Skeletal muscle tissue (tissue), 4 donors: ENCODE measurements around the gene GPR142. TPM values are rescaled to one million over a fixed set of nuclear protein-coding genes. Genes with fewer than 3 reads are reported as not detected.

Source experiments
- H3K27ac ChIP-seq: one replicate; pipeline ENCODE4 v1.7.0; 2013; ENCODE audit warnings: mild to moderate bottlenecking, low read depth, low read length, inconsistent platforms
- H3K27me3 ChIP-seq, 3 donors: one replicate each; pipeline ENCODE4 v1.7.0; 2013; ENCODE audit warnings: low read length in 3 of 3; ENCODE audit not compliant: control insufficient read depth in 3 of 3, insufficient read depth in 3 of 3
- H3K36me3 ChIP-seq, 3 donors: one replicate each; pipeline ENCODE4 v1.7.0; 2013; ENCODE audit warnings: low read length in 3 of 3; ENCODE audit not compliant: control insufficient read depth in 3 of 3, insufficient read depth in 3 of 3
- H3K4me1 ChIP-seq, 3 donors: one replicate each; pipeline ENCODE4 v1.7.0; 2013; ENCODE audit warnings: low read length in 3 of 3, mild to moderate bottlenecking in 3 of 3; ENCODE audit not compliant: control insufficient read depth in 3 of 3, insufficient read depth in 3 of 3
- H3K4me3 ChIP-seq, 3 donors: one replicate each; pipeline ENCODE4 v1.7.0; 2013; ENCODE audit warnings: low read length in 3 of 3
- H3K9ac ChIP-seq, 3 donors: one replicate each; pipeline ENCODE4 v1.7.0; 2013; ENCODE audit warnings: low read length in 3 of 3, mild to moderate bottlenecking in 3 of 3, moderate library complexity in 2 of 3, low read depth in 1 of 3
- H3K9me3 ChIP-seq, 3 donors: one replicate each; pipeline ENCODE4 v1.7.0; 2013; ENCODE audit warnings: low read length in 3 of 3; ENCODE audit not compliant: control insufficient read depth in 3 of 3
- total RNA-seq: library from RNA; depleted of rRNA; stranded (reverse); fragments of >200 nt; gene quantifications from one replicate; pipeline ENCODE4 v1.2.3, GENCODE V29; 2014
- donor health status: Osteomylitis.

Gene GPR142
- total RNA-seq, 1 donor from 2014 or later, result not detected

DNA sequence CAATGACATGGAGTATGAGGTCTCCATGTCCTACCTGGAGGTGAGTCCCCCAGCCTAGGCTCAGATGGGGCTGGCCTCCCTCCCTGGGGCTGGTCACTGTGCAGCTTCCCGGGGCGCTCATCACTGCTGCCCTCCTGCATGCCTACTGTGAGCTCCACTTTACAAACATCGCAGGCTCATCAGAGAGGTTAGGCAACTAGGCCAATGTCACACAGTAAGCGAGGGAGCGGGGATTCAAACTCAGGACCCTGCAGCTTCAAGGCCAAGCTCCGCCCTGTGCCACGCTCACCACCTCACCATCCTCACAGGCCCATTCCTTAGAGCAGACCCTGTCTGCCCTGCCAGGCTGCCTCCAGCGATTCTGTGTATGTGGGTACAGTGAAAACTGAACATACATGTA lies 24.2 kb upstream of the GPR142 start:
- no peaks in the 10 kb centered on the region for H3K36me3 ChIP-seq
- peaks cover 13 to 70% (median 35%) of the 10 kb centered on the region in 3 donors for H3K27me3 ChIP-seq

DNA sequence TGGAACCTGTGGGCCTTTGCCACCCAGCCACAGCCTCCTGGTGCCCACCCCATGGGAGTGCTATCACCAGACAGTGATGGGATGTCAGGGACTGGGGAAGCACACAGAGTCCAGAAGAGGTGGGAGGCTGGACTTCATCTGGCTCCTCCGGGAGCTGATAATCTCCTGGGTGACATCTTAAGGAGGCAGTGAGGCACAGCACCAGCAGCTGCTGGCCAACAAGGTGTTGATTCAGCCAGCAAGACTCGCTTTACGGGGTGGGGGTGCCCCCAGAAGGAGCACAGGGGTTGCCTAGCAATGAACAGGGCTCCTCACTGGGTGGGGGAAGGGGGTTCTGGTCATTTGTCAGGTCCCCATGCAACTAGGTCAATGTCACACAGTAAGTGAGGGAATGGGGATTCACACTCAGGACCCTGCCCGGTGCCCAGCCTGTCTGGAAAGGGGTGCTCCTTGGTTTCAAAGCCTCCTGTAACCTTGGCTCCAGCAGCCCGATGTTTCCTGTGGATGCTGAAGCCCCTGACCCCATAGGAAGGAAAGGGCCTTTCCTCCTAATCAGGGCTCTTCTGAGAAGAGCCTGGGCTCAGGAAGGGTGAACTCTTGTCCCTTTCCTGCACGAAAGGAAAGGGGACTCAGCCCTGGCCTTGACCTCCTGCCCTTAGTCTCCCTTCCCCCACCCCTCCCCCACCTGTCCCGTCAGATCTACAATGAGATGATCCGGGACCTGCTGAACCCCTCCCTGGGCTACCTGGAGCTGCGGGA lies 23.6 kb upstream of the GPR142 start:
- H3K9ac ChIP-seq, result no peak overlapping the region
- no peaks in the 10 kb centered on the region for H3K36me3 ChIP-seq
- no peak overlapping the region for H3K4me3 ChIP-seq
- no peak overlapping the region for H3K27ac ChIP-seq
- H3K9me3 ChIP-seq, result no peaks in the 10 kb centered on the region
- no peaks in the 10 kb centered on the region for H3K4me1 ChIP-seq
- H3K27me3 ChIP-seq, result peaks cover 18 to 71% (median 32%) of the 10 kb centered on the region in 3 donors

More for the DNA sequence above, 24.2 kb upstream of the GPR142 start:
- Histone ChIP-seq H3K9me3 (no peaks in the 10 kb centered on the region), H3K4me1 (no peaks in the 10 kb centered on the region), H3K27ac (no peak overlapping the region), H3K4me3 (no peak overlapping the region), H3K9ac (no peak overlapping the region)

DNA sequence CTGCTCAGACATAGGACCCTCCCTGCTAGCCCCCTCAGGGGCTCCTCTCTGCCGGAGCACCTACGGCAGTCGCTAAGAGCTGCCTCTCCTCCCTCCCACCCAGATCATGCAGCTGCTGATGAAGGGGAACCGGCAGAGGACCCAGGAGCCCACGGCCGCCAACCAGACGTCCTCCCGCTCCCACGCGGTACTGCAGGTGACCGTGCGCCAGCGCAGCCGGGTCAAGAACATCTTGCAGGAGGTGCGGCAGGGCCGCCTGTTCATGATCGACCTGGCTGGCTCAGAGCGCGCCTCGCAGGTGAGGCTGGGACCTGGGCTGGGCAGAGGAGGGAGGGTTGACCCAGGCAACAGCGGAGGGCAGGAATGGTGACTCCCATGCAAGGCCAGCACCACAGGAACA lies 22.6 kb upstream of the GPR142 start:
- H3K36me3 ChIP-seq, result no peaks in the 10 kb centered on the region
- H3K27me3 ChIP-seq, result peaks cover 24 to 69% (median 30%) of the 10 kb centered on the region in 3 donors
- H3K9me3 ChIP-seq, result no peaks in the 10 kb centered on the region
- no peak overlapping the region for H3K9ac ChIP-seq
- H3K4me1 ChIP-seq, result no peaks in the 10 kb centered on the region
- no peak overlapping the region for H3K4me3 ChIP-seq
- H3K27ac ChIP-seq, result no peak overlapping the region

DNA sequence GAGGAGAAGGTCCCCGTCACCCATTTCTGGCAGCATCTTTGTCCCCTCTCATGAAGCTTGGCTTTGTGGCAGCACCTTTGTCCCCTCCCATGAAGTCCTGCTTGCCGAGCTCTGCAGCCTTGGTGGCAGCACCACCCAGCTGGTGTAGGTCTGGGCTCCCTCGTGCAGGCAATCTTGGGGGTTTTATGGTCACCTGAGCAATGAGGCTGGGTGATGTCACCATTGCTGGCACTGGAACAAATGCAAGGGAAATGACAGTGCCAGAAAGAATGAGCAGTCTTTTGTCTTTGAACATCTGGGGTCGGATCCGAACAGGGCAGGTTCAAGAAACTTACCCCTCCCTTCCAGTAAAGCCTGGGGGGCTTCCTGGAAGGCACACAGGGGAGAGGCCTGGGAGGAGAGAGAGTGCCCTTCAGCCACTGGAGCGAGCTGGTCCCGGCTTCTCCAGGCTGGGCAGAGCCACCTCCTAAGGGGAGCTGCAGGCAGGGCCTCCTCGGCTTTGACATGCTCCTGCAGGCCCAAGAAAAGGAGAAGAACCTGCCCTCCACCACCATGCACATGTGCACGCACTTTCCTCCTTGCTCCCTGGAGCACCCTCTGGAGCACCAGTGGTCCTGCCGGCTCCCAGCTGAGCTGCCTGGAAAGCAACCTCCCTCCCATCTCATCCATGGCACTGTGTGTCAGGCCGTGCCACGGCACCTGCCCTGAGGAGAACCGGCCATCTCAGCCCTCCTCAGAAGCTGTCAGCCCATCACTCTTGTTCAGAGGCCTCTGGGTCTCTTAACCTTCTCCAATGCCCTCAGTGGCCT lies 21.7 kb upstream of the GPR142 start:
- no peaks in the 10 kb centered on the region for H3K9me3 ChIP-seq

DNA sequence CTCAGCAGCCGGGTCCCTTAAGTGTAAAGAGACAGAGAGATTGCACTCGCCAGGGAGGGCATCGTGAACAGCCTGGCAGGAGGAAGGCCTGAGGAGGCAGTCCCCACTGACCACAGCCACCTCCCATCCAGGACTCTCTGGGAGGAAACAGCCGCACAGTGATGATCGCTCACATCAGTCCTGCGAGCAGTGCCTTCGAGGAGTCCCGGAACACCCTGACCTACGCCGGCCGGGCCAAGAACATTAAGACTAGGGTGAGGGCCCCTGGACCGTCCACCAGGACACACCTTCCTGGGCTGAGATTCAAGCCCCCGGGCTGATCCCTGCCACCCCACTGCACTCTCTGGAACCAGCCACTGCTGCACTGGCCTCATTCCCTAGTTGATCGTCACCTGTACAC lies 19.7 kb upstream of the GPR142 start:
- H3K36me3 ChIP-seq, result no peaks in the 10 kb centered on the region
- H3K9ac ChIP-seq, result no peak overlapping the region
- no peak overlapping the region for H3K4me3 ChIP-seq
- H3K27ac ChIP-seq, result no peak overlapping the region
- H3K9me3 ChIP-seq, result no peaks in the 10 kb centered on the region
- no peaks in the 10 kb centered on the region for H3K4me1 ChIP-seq
- peaks cover 43 to 71% (median 51%) of the 10 kb centered on the region in 3 donors for H3K27me3 ChIP-seq

More for the DNA sequence above, 21.7 kb upstream of the GPR142 start:
- Histone ChIP-seq H3K4me1 (no peaks in the 10 kb centered on the region), H3K4me3 (no peak overlapping the region), H3K27ac (no peak overlapping the region), H3K27me3 (peaks cover 26 to 66% (median 33%) of the 10 kb centered on the region in 3 donors), H3K36me3 (no peaks in the 10 kb centered on the region), H3K9ac (no peak overlapping the region)

DNA sequence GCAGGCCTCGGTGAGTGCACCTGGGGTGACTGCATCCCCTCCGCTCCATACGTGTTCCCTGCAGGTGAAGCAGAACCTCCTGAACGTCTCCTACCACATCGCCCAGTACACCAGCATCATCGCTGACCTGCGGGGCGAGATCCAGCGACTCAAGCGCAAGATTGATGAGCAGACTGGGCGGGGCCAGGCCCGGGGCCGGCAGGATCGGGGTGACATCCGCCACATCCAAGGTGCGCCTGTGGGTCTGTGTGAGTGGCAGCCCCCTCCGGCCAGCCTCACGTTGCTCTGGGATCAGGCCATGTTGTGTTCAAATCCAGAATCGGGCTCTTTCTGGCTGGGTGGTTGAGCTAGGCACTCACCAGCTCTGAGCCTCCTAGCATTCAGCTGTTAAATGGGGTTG lies 18.2 kb upstream of the GPR142 start:
- no peak overlapping the region for H3K9ac ChIP-seq
- no peaks in the 10 kb centered on the region for H3K9me3 ChIP-seq
- H3K4me1 ChIP-seq, result no peaks in the 10 kb centered on the region
- no peak overlapping the region for H3K27ac ChIP-seq
- H3K36me3 ChIP-seq, result no peaks in the 10 kb centered on the region
- no peak overlapping the region for H3K4me3 ChIP-seq
- peaks cover 58 to 81% (median 66%) of the 10 kb centered on the region in 3 donors for H3K27me3 ChIP-seq

DNA sequence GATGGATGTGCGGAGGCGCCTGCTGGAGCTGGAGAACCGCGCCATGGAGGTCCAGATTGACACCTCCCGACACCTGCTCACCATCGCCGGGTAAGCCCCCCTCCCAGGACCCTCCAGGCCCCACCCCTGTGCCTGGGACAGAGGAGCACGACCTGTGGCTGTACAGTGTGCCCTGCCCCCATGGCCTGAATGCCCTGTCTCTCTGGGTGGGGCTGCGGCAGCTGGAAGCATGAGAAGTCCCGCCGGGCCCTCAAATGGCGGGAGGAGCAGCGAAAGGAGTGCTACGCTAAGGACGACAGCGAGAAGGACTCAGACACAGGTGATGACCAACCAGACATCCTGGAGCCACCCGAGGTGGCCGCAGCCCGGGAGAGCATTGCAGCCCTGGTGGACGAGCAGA lies 16.8 kb upstream of the GPR142 start:
- no peak overlapping the region for H3K9ac ChIP-seq
- H3K27me3 ChIP-seq, result peaks cover 65 to 85% (median 76%) of the 10 kb centered on the region in 3 donors
- H3K4me1 ChIP-seq, result no peaks in the 10 kb centered on the region
- no peaks in the 10 kb centered on the region for H3K9me3 ChIP-seq
- H3K4me3 ChIP-seq, result no peak overlapping the region
- no peak overlapping the region for H3K27ac ChIP-seq
- H3K36me3 ChIP-seq, result no peaks in the 10 kb centered on the region

DNA sequence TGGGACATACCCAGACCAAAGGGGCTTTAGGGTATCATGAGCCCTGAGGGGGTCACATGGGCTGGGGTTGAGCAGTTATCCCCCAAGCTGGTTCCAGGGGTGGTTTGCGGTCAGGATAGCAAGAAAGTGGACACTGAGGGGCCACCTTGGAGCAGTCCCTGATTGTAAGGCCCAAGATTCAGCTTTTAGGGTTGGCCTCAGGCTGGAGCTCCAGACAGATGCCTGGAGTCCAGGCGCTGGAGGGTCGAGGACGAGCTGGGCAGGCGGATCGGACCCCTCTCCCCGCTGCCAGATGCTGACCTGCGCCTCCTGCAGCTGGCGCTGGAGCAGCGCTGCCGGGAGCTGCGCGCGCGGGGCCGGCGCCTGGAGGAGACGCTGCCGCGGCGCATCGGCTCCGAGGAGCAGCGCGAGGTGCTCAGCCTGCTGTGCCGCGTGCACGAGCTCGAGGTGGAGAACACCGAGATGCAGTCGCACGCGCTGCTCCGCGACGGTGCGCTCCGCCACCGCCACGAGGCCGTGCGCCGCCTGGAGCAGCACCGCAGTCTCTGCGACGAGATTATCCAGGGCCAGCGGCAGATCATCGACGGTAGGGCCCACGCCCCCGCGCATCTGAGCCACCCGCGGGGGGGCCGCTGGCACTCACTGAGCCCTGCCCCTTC lies 15.6 kb upstream of the GPR142 start:
- Histone ChIP-seq H3K27me3 (peaks cover 77 to 91% (median 79%) of the 10 kb centered on the region in 3 donors), H3K4me1 (no peaks in the 10 kb centered on the region), H3K9ac (no peak overlapping the region), H3K9me3 (no peaks in the 10 kb centered on the region), H3K27ac (no peak overlapping the region), H3K4me3 (no peak overlapping the region), H3K36me3 (no peaks in the 10 kb centered on the region)

DNA sequence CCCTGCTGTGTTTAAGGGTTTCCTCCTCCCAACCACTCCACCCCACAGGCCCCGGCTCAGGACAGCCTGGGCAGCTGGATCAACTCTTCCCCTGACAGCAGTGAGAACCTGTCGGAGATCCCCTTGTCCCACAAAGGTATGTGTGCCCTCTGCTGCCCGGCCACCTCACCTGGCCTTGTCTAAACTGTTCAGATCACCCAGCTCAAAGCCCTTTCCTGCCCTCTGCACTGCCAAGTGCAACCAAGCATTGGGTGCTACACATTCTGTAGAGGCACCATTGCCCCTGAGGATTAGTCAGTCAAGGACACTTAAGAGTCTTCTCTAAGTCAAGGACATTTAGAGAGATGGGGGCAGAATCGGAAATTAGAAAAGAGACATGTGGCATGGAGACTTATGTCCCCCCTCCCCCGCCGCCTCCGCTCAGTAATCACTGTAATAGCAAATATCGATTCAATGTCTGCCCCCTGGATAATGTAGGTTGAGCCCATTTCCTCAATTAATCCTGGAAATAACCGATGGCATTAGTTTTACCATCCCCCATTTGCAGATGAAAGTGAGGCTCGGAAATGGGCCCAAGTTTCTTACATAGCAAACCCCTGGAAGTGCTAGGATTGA lies 13.8 kb upstream of the GPR142 start:
- Histone ChIP-seq H3K27me3 (peaks cover 83 to 93% (median 90%) of the 10 kb centered on the region in 3 donors), H3K9ac (no peak overlapping the region), H3K27ac (no peak overlapping the region), H3K4me1 (peaks cover 2 to 8% (median 7%) of the 10 kb centered on the region in 3 donors), H3K4me3 (no peak overlapping the region), H3K36me3 (no peaks in the 10 kb centered on the region), H3K9me3 (no peaks in the 10 kb centered on the region)
